PFSK-1 (cell line): Measurements from ENCODE around the gene STAMBPL1.

ENCODE experiments used
- FOXP2 ChIP-seq: optimal IDR thresholded peaks from 2 replicates; pipeline ENCODE3; 2011; ENCODE audit warnings: borderline replicate concordance, control low read depth, inconsistent platforms; ENCODE audit not compliant: insufficient read depth; ENCODE audit errors: extremely low read length, extremely low read depth
- POLR2AphosphoS5 ChIP-seq: IDR thresholded peaks from 2 replicates; pipeline ENCODE4 v1.6.1; 2012; ENCODE audit warnings: low read depth, mild to moderate bottlenecking, control low read depth, low read length, moderate library complexity
- REST ChIP-seq, 2 experiments: IDR thresholded peaks; 2 replicates each; pipeline versions ENCODE4 v1.6.1 to v1.8.0; 2011 to 2012; ENCODE audit warnings: low read depth in 2 of 2, low read length in 2 of 2, control low read depth in 1 of 2, inconsistent platforms in 1 of 2, mild to moderate bottlenecking in 1 of 2, moderate library complexity in 1 of 2; ENCODE audit not compliant: insufficient read depth in 1 of 2
- SIN3A ChIP-seq: IDR thresholded peaks from 2 replicates; pipeline ENCODE4 v1.6.1; 2012; ENCODE audit warnings: mild to moderate bottlenecking, low read length, moderate library complexity, borderline replicate concordance; ENCODE audit not compliant: insufficient read depth
- TAF1 ChIP-seq: IDR thresholded peaks from 2 replicates; pipeline ENCODE4 v1.6.1; 2012; ENCODE audit warnings: low read length, control low read depth, borderline replicate concordance; ENCODE audit not compliant: insufficient read depth

STAMBPL1 gene

DNA sequence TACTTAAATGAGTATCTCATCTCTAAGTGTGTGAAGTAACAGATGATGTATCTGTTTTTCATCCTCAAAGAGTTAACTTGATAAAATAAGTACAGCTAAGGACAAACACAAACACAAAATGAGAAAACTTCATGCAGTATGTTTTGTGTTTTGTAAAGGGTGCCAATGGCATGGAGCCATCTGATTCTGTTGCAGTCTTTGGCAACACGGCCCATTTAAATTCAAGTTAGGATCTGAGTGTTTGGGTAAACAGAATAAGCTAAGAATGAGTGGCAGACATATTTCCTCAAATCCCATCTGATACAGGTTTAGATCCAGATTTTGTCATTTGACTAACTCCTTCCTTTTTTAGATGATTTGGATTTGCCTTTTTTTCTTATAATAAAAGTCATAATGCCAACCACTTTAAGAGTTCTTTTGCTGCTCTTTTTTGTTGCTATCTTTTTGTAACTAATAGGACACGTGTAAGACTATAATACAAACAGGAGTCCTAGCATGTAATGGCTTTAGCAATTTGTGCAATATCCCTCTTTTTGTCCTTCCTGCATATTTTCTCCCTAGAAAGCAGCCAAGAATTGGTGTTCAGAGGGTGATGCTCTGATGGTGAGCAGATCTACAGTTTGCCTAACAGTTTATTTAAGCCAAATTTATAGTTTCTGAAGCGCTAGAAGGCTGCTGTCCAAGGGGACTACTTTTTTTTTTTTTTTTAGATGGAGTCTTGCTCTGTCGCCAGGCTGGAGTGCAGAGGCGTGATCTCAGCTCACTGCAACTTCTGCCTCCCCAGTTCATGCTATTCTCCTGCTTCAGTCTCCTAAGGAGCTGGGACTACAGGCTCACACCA lies 91.4 kb downstream of the STAMBPL1 start:
- TF ChIP-seq SIN3A (no peak), FOXP2 (no peak), TAF1 (no peak), REST (IDR thresholded peaks at IDR 0.05; ENCODE audit: insufficient read depth in 1 of 2, low read depth in 2 of 2, low read length in 2 of 2) (no peak), POLR2AphosphoS5 (no peak)
